DND-41 (cell line): Measurements from ENCODE around the gene DYRK1A.

Experiments used
- ATAC-seq: fragments of 200-7000 bp; cut with Tn5 transposase; 3 replicates; pipeline ENCODE4 v1.9.1; 2021; ENCODE audit warnings: low read depth; ENCODE audit not compliant: insufficient read depth
- DNase-seq: peaks from one replicate; pipeline ENCODE4 v3.0.0-alpha.2; 2020
- H2AFZ ChIP-seq: 2 replicates; pipeline ENCODE4 v1.6.0; 2012; ENCODE audit warnings: low read depth, low read length
- H3K27ac ChIP-seq: 2 replicates; pipeline ENCODE4 v1.5.1; 2012; ENCODE audit warnings: low read length, inconsistent platforms
- H3K27me3 ChIP-seq: fragments of 200-600 bp; sonication (generic); 2 replicates; pipeline ENCODE4 v1.6.0; 2012; ENCODE audit warnings: low read length, mild to moderate bottlenecking, inconsistent platforms; ENCODE audit not compliant: insufficient read depth, poor library complexity
- H3K36me3 ChIP-seq: 2 replicates; pipeline ENCODE4 v1.5.1; 2012; ENCODE audit warnings: low read length, inconsistent platforms; ENCODE audit not compliant: insufficient read depth
- H3K4me1 ChIP-seq: 2 replicates; pipeline ENCODE4 v1.5.1; 2012; ENCODE audit warnings: mild to moderate bottlenecking, low read length; ENCODE audit not compliant: insufficient read depth
- H3K4me2 ChIP-seq: 2 replicates; pipeline ENCODE4 v1.6.0; 2012; ENCODE audit warnings: mild to moderate bottlenecking, moderate library complexity, low read length, inconsistent platforms; ENCODE audit not compliant: insufficient read depth
- H3K4me3 ChIP-seq, 2 experiments: fragments of 200-600 bp in 1 of 2; shearing (Covaris generic) in 1 of 2; 2 replicates each; pipeline ENCODE4 v1.5.1; 2012 to 2016; ENCODE audit warnings: inconsistent platforms in 2 of 2, low read length in 2 of 2, mild to moderate bottlenecking in 2 of 2, low read depth in 1 of 2, moderate library complexity in 1 of 2
- H3K79me2 ChIP-seq: 2 replicates; pipeline ENCODE4 v1.6.0; 2012; ENCODE audit warnings: low read length, inconsistent platforms; ENCODE audit not compliant: insufficient read depth
- H3K9ac ChIP-seq: 2 replicates; pipeline ENCODE4 v1.6.0; 2012; ENCODE audit warnings: low read depth, mild to moderate bottlenecking, inconsistent platforms, low read length, moderate library complexity
- H3K9me3 ChIP-seq: 2 replicates; pipeline ENCODE4 v1.5.1; 2012; ENCODE audit warnings: low read length, moderate library complexity, mild to moderate bottlenecking, inconsistent platforms; ENCODE audit not compliant: insufficient read depth, severe bottlenecking
- H4K20me1 ChIP-seq: 2 replicates; pipeline ENCODE4 v1.6.0; 2012; ENCODE audit warnings: low read length; ENCODE audit not compliant: insufficient read depth
- CTCF ChIP-seq: IDR thresholded peaks from 2 replicates; pipeline ENCODE4 v1.5.1; 2012; ENCODE audit warnings: borderline replicate concordance, low read length, moderate library complexity, mild to moderate bottlenecking; ENCODE audit not compliant: poor library complexity, severe bottlenecking; ENCODE audit errors: extremely low read depth
- EZH2 ChIP-seq: IDR thresholded peaks from 3 replicates; pipeline ENCODE4 v1.6.1; 2012; ENCODE audit warnings: borderline replicate concordance, low read depth, mild to moderate bottlenecking, moderate library complexity, low read length, inconsistent platforms; ENCODE audit not compliant: severe bottlenecking

DYRK1A gene

GRCh38 chr21:37535130-37535529 is 168.6 kb downstream of the DYRK1A start:
- H3K9ac ChIP-seq = no peak overlapping the region
- H2AFZ ChIP-seq = no peak overlapping the region
- peaks cover 11% of the 10 kb centered on the region for H3K27me3 ChIP-seq
- H3K9me3 ChIP-seq = no peaks in the 10 kb centered on the region
- H3K79me2 ChIP-seq = no peaks in the 10 kb centered on the region
- DNase-seq (no peak), ATAC-seq (no peak)
- H4K20me1 ChIP-seq = no peaks in the 10 kb centered on the region
- H3K4me2 ChIP-seq = no peak overlapping the region
- H3K36me3 ChIP-seq = no peaks in the 10 kb centered on the region
- no peaks in the 10 kb centered on the region for H3K4me1 ChIP-seq
- TF ChIP-seq CTCF (no peak), EZH2 (no peak)
- H3K4me3 ChIP-seq = no peak overlapping the region
- no peak overlapping the region for H3K27ac ChIP-seq

GRCh38 chr21:37535672-37536071 is 169.1 kb downstream of the DYRK1A start:
- Histone ChIP-seq H3K9me3 (no peaks in the 10 kb centered on the region), H3K4me3 (no peak overlapping the region), H3K4me2 (no peak overlapping the region), H3K9ac (no peak overlapping the region), H3K27me3 (peaks cover 11% of the 10 kb centered on the region), H3K4me1 (no peaks in the 10 kb centered on the region), H4K20me1 (no peaks in the 10 kb centered on the region), H3K79me2 (no peaks in the 10 kb centered on the region), H3K27ac (no peak overlapping the region), H3K36me3 (no peaks in the 10 kb centered on the region), H2AFZ (no peak overlapping the region)
- ATAC-seq (no peak), DNase-seq (no peak)
- TF ChIP-seq CTCF (no peak), EZH2 (no peak)

- no peak for DNase-seq
- H2AFZ ChIP-seq = no peak overlapping the region
- H4K20me1 ChIP-seq = no peaks in the 10 kb centered on the region
- no peak overlapping the region for H3K9ac ChIP-seq
- TF ChIP-seq EZH2 (no peak), CTCF (no peak)
- no peak overlapping the region for H3K4me3 ChIP-seq
- no peaks in the 10 kb centered on the region for H3K4me1 ChIP-seq
- H3K79me2 ChIP-seq = no peaks in the 10 kb centered on the region
- no peak overlapping the region for H3K27ac ChIP-seq
- ATAC-seq = no peak
- no peaks in the 10 kb centered on the region for H3K9me3 ChIP-seq
- no peak overlapping the region for H3K4me2 ChIP-seq
- H3K36me3 ChIP-seq = no peaks in the 10 kb centered on the region
- peaks cover 11% of the 10 kb centered on the region for H3K27me3 ChIP-seq
Observed at GRCh38 chr21:37536616-37537278, 170.2 kb downstream of the DYRK1A start.
